ENCODE measurements around the gene CALD1.

Gene CALD1

DNA sequence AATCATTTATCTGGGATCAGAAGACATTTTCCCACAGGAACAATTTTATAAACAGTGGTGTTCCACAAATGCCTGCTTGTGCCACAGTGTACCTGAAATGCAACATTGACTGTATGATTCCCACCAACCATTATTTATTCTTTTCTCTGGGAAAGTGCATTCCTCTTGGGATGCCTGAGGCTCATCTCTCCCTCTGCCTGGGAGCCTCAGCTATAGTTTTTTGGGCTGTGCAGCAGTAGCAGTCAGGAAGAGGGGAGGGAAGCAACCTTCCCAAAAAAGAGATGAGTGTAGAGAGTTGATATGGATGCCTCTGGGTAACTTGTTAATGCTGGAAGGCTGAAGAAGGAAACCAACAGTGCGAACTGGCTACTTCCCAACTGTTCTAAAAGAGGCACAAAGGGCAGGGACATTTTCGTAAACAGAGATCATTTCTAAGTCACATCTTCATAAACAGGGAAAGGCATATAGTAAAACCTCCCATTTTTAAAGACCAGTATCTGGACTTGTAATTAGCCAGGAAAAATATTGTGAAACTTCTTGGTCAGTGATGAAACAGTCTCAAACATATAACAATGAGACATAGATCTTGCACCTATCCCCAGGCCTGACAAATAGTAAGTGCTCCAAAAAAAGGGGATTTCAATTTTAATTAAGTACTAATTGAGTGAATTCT lies 1.4 kb upstream of the CALD1 start:
- TF ChIP-seq, protein P1, sequence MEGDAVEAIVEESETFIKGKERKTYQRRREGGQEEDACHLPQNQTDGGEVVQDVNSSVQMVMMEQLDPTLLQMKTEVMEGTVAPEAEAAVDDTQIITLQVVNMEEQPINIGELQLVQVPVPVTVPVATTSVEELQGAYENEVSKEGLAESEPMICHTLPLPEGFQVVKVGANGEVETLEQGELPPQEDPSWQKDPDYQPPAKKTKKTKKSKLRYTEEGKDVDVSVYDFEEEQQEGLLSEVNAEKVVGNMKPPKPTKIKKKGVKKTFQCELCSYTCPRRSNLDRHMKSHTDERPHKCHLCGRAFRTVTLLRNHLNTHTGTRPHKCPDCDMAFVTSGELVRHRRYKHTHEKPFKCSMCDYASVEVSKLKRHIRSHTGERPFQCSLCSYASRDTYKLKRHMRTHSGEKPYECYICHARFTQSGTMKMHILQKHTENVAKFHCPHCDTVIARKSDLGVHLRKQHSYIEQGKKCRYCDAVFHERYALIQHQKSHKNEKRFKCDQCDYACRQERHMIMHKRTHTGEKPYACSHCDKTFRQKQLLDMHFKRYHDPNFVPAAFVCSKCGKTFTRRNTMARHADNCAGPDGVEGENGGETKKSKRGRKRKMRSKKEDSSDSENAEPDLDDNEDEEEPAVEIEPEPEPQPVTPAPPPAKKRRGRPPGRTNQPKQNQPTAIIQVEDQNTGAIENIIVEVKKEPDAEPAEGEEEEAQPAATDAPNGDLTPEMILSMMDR (IDR thresholded peaks at IDR 0.05; ENCODE audit: borderline replicate concordance, control extremely low read depth, extremely low read depth, insufficient read depth, missing control alignments), result no peak
- DNase-seq (ENCODE audit: low spot score), result no peak
- in situ Hi-C loops (cut with MboI; ENCODE audit: low sequenced_read_pairs, unreplicated experiment), result no loop called here

DNA sequence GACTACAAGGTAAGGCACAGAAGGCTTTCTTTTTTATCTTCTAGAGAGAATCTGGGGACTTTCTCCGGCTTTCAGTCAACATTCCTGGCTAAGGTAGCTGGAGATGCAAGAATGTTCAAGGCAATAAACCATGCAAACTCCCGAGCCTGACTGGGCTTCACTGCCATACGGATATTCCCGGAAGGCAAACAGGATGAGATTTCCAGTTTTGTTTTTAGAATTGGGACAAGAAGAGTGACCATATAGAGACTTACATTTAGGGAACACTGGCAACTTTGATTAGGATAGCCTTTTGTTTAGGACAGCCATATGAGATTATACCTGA lies 269 bp downstream of the CALD1 start:
- TF ChIP-seq, protein P1 (IDR thresholded peaks at IDR 0.05; ENCODE audit: borderline replicate concordance, control extremely low read depth, extremely low read depth, insufficient read depth, missing control alignments), result no peak
- in situ Hi-C loops (cut with MboI; ENCODE audit: low sequenced_read_pairs, unreplicated experiment), result no loop called here
- DNase-seq (ENCODE audit: low spot score), result no peak

DNA sequence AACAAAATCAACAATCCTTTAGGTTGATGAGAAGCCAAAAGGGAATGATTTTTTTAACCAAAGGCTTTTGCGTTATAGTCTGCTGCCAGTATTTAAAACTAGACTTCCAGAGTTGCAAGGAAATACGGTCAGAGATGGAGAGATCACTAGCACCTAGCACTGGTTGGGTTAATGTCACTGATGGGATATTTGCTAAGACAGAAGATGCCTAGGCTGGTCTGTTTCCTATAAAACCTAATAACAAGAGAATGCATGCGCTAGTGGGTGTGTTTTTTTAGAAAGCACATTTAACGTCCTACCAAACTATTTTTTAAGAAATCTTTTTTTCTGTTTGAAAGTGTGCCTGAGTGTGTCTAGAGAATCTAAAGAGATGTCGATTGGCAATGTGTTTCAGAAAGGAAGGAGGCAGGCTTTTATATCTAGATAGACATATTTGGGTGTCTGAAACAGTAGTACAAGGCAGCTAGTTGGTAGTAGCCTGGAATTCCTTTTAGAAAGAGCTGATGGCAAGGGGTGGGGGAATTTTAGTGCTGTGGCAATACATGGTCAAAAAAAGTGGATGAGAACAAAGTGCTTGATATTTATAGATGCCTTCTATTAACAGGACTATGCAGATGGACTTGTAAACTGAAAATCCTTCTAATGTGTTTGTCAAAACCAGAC lies 863 bp downstream of the CALD1 start:
- no peak for DNase-seq (ENCODE audit: low spot score)
- TF ChIP-seq, protein P1 (IDR thresholded peaks at IDR 0.05; ENCODE audit: borderline replicate concordance, control extremely low read depth, extremely low read depth, insufficient read depth, missing control alignments), result no peak
- in situ Hi-C loops (cut with MboI; ENCODE audit: low sequenced_read_pairs, unreplicated experiment), result no loop called here

DNA sequence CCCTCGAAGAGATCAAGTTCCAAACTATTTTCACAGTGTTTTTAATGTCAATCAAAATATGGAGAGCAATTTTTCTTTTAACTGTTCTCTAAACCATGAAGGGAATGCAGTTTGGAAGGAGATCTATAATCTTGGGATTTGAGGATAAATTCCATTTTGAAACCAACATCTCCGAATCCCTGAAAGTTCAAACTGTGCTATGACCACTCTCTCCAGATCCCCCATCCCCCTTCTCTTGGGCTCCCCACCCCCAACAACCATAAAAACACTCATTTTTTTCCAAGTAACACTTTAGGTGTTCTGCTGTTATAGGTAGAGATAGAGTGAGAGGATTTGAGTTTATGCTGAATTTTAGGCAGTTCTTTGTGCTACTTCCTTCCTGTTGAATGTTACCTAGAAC lies 1.7 kb downstream of the CALD1 start:
- in situ Hi-C loops (cut with MboI; ENCODE audit: low sequenced_read_pairs, unreplicated experiment), result no loop called here
- DNase-seq (ENCODE audit: low spot score), result no peak
- TF ChIP-seq, protein P1 (IDR thresholded peaks at IDR 0.05; ENCODE audit: borderline replicate concordance, control extremely low read depth, extremely low read depth, insufficient read depth, missing control alignments), result no peak

DNA sequence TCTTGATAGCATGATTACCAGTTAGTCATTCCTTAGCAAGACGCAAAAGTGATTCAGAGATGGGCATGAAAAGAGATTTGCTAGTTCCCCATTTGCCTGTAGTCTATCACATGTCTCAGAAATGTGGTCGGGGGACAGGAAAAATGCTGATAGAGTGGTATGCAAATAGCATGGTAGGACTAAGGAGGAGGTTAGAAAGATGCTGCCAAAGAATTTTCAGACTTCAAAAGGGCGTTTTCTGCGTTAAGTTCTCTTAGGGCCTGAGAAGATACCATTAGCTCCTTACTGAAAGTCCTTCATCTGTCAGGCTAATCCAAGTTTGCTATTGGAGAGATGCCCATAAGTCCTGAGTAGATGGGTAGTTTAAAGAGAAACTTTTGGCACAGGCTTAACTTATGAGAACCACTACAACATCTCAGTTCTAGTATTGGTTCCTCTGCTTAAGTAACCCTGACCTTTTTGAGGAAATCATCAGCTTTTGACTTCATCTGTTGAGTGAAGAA lies 2.7 kb downstream of the CALD1 start:
- no peak for DNase-seq (ENCODE audit: low spot score)
- in situ Hi-C loops (cut with MboI; ENCODE audit: low sequenced_read_pairs, unreplicated experiment), result no loop called here
- TF ChIP-seq, protein P1 (IDR thresholded peaks at IDR 0.05; ENCODE audit: borderline replicate concordance, control extremely low read depth, extremely low read depth, insufficient read depth, missing control alignments), result no peak

DNA sequence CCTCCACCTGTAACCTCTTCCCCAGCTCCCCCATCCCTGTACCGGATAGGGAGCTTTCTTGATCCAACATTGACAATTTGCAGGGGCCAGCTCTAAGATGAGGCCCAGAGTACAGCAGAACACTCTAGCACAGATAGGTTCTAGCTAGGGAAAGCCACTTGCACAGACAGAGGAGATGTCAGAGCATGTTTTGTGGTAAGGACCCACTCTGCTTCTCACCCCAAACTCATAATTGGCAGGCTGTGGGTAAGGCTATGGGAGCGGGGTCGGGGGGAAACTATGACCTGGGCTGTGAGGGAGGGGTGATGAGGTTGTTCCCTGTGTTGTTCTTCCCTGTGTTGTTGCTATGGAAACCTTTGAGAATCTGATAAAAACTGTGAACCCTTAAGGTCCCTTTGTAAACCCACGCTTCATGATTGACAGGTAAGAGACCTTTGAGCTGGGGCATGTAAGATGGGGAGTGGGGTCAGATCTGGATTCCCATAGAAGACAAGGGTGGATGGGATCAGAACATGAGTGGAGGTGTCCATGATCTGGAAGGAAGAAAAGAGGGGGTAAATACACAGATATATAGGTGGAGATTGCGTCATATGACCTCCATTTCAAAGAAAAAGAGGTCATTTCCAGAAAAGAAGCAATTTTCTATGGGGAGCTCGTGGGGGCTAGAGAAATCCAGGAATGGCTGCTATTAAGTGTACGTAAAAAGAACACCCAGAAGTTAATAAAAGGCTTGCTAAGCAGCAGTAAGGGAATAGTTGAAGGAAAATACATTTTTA lies 4.0 kb downstream of the CALD1 start:
- no peak for DNase-seq (ENCODE audit: low spot score)
- TF ChIP-seq, protein P1 (IDR thresholded peaks at IDR 0.05; ENCODE audit: borderline replicate concordance, control extremely low read depth, extremely low read depth, insufficient read depth, missing control alignments), result no peak
- in situ Hi-C loops (cut with MboI; ENCODE audit: low sequenced_read_pairs, unreplicated experiment), result no loop called here

All from GM13976 (cell line).